ENCODE measurements around the gene FKBP9.

The FKBP9 gene

DNA sequence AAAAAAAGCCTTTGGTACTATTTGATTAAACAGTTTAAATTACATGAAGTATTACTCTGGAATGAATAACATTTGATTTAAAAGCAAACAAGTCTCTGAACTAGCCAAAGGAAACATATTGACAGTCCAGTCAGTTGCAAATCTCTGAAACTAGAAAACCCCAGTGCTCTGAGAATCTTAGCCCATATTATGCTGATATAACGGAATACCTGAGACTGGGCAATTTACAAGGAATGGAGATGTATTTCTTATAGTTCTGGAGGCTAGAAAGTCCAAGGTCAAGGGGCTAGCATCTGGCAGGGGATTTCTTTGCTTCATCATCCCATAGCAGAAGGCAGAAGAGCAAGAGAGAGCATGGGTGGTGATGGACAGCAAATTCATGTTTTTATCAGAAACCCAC lies 21.7 kb upstream of the FKBP9 start:
- H3K27me3 ChIP-seq (replicated peaks; ENCODE audit: control insufficient read depth, insufficient read depth, low read length): no peaks in the 10 kb centered on the region
- H3K9ac ChIP-seq (ENCODE audit: low read length): no peak overlapping the region
- H3K4me1 ChIP-seq (ENCODE audit: control insufficient read depth, insufficient read depth, low read length): peaks cover 20% of the 10 kb centered on the region
- H3K4me3 ChIP-seq (ENCODE audit: low read length): no peak overlapping the region
- peak; percentile 33 for DNase-seq (ENCODE audit: low read depth)
- peaks cover 12% of the 10 kb centered on the region for H3K36me3 ChIP-seq (ENCODE audit: control insufficient read depth, insufficient read depth, low read length, severe bottlenecking)
- no peaks in the 10 kb centered on the region for H3K9me3 ChIP-seq (ENCODE audit: control insufficient read depth, low read length)

DNA sequence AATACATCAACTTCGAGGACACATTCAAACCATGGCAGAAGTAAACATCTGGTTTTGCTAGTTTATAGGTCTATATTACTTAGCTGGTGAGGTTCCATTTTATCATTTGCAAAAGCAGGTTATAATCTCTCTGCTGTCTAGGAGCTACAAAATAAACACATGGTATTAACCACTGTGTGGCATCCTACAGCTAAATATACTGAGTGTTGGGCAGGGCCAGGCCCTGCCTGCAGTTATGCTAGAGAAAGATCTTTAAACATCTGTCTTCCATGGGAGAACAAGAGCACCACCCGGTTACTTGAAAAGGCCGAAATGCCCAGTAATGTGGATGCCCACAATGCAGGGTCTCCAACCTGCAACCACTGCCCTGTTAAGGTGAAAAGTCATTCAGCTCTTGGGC lies 20.6 kb upstream of the FKBP9 start:
- Histone ChIP-seq H3K36me3 (ENCODE audit: control insufficient read depth, insufficient read depth, low read length, severe bottlenecking) (peaks cover 3% of the 10 kb centered on the region), H3K27me3 (replicated peaks; ENCODE audit: control insufficient read depth, insufficient read depth, low read length) (no peaks in the 10 kb centered on the region), H3K4me1 (ENCODE audit: control insufficient read depth, insufficient read depth, low read length) (peaks cover 28% of the 10 kb centered on the region), H3K9ac (ENCODE audit: low read length) (no peak overlapping the region), H3K9me3 (ENCODE audit: control insufficient read depth, low read length) (no peaks in the 10 kb centered on the region), H3K4me3 (ENCODE audit: low read length) (no peak overlapping the region)
- DNase-seq (ENCODE audit: low read depth): no peak

DNA sequence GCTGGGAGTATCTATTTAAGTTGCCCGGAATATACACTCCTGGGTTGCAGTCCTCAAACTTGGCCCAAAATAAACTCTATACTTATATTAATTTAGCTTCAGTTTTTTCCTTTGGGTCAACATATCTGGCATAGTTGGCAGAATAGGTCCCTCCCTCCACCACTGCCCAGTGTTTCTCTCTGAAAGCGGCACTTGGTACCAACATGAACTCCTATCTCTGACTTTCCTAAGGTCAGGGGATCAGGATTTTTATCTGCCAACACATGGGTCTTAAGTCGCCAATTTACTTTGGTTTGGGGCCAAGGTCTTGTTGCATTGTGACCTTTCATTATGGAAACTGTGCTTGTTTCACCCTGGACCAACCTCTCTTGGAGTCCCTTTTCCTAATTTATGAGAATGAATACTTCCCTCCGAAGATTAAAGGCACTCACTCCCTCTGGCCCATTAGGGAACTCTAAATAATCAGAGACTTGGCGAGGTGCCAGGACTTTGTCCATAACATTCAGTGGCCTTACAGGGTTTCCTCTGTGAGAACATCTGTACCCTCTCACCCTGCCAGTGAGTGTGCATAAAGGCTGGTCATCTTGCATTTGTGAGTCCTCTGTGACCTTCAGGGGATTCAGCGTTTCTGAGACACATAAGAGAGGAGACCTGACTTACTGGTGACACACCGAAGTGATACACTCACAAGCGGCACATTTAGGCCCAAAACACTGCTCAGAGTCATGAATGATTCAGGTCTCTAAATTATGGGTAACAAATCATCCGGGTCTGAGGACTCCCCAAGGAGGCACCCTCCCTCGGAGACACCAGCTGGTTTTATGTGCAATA lies 19.7 kb upstream of the FKBP9 start:
- Histone ChIP-seq H3K27me3 (replicated peaks; ENCODE audit: control insufficient read depth, insufficient read depth, low read length) (no peaks in the 10 kb centered on the region), H3K9ac (ENCODE audit: low read length) (no peak overlapping the region), H3K36me3 (ENCODE audit: control insufficient read depth, insufficient read depth, low read length, severe bottlenecking) (no peaks in the 10 kb centered on the region), H3K9me3 (ENCODE audit: control insufficient read depth, low read length) (no peaks in the 10 kb centered on the region), H3K4me3 (ENCODE audit: low read length) (no peak overlapping the region), H3K4me1 (ENCODE audit: control insufficient read depth, insufficient read depth, low read length) (peaks cover 31% of the 10 kb centered on the region)
- peak; percentile 30 for DNase-seq (ENCODE audit: low read depth)

DNA sequence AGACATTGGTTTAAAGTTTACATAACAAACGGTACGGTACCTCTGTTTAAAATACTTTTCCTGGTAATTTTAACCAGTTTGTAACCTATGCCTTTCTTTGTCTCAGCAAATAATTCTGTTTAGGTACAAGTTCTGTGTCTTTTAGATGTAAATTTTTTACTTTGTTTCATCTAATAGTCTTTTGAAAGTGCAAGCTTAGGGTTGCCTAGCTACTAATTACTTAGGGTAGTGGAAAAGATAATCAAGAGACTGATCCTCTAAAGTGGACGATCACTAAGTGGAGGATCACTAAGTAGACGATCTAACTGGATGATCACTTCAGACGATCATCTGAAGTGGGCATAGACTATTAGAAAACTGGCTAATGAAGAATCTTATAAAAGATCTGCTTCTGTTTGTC lies 16.1 kb upstream of the FKBP9 start:
- no peaks in the 10 kb centered on the region for H3K27me3 ChIP-seq (replicated peaks; ENCODE audit: control insufficient read depth, insufficient read depth, low read length)
- peak overlapping the region; percentile 92 for H3K9ac ChIP-seq (ENCODE audit: low read length)
- peaks cover 3% of the 10 kb centered on the region for H3K9me3 ChIP-seq (ENCODE audit: control insufficient read depth, low read length)
- H3K4me1 ChIP-seq (ENCODE audit: control insufficient read depth, insufficient read depth, low read length): peaks cover 30% of the 10 kb centered on the region
- peak overlapping the region; percentile 93 for H3K4me3 ChIP-seq (ENCODE audit: low read length)
- no peaks in the 10 kb centered on the region for H3K36me3 ChIP-seq (ENCODE audit: control insufficient read depth, insufficient read depth, low read length, severe bottlenecking)
- peak; percentile 17 for DNase-seq (ENCODE audit: low read depth)

DNA sequence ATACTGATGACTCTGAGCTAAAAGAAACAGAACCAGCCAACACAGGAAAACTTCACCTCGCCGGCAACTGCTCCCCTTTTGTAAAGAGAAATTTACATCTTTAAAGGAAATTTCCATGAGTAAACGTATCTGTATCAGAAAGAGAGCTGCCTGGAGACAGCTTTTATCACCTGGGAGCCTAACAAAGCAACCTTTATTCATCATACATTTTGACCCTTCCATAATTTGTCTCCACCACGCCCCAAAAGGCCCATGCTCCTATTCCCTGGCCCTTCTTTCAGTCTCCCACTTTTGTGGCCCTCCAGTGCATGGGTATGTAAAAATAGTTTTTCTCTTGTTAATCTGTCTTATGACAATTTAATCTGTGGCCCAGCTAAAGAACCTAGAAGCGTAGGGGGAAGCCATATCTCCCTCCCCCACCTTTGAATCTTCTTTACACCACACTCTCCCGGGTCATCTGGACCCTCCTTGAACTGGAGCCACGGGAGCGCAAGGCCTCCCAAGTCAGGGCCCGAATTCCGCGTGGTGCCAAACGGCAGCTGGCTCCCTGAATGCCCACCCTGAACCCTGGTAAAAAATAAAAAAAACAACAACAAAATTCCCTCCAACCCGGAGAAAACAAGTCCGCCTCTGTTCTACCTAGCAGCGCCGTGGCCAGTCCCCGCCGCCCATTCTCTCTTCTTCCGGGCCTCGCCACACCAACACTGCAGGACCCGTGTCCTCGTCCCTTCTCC lies 15.4 kb upstream of the FKBP9 start:
- DNase-seq (ENCODE audit: low read depth): no peak
- Histone ChIP-seq H3K4me3 (ENCODE audit: low read length) (peak overlapping the region; percentile 93), H3K36me3 (ENCODE audit: control insufficient read depth, insufficient read depth, low read length, severe bottlenecking) (no peaks in the 10 kb centered on the region), H3K27me3 (replicated peaks; ENCODE audit: control insufficient read depth, insufficient read depth, low read length) (no peaks in the 10 kb centered on the region), H3K9me3 (ENCODE audit: control insufficient read depth, low read length) (peaks cover 3% of the 10 kb centered on the region), H3K4me1 (ENCODE audit: control insufficient read depth, insufficient read depth, low read length) (peaks cover 27% of the 10 kb centered on the region), H3K9ac (ENCODE audit: low read length) (peak overlapping the region; percentile 92)

DNA sequence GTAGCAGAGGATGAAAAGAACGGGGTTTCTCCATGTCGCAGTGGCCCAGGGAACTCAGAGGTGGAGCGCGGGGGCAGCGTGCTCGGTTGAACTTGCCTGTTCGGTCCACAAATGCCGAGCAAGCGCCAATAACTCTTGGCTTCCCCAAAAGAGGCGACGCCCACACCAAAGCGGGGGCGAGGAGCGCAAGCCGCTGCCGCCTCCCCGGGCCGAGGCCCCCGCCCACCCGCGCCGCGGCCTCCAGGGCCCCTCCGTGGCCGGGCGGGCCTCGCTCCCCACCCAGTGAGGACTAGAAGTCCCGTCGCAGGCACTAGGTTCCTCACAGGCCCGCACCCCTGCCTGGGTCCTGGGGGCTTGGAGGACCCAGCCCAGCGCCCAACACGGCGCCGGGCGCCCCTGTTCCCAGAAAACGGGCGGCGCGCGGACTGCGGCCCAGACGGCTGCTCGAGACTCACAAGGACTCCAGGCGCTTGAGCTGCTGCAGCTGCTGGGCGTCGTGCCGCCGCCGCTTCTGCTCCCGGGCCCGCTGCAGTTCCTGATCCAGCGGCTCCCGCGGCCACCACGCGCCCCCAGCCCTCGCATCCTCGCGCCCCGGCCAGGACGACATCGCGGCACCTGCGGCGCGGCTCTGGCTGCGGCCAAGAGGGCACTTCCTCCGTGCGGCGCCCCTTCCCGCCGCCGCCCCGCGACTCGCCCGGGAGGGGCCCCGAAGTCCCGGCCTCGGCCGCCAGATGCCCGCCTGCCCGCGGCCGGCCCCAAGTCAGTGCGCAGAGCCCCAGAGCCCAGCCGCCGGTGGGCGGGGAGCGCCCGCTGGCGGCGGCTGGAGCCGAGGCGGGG lies 14.6 kb upstream of the FKBP9 start:
- H3K9ac ChIP-seq (ENCODE audit: low read length): peak overlapping the region; percentile 92

DNA sequence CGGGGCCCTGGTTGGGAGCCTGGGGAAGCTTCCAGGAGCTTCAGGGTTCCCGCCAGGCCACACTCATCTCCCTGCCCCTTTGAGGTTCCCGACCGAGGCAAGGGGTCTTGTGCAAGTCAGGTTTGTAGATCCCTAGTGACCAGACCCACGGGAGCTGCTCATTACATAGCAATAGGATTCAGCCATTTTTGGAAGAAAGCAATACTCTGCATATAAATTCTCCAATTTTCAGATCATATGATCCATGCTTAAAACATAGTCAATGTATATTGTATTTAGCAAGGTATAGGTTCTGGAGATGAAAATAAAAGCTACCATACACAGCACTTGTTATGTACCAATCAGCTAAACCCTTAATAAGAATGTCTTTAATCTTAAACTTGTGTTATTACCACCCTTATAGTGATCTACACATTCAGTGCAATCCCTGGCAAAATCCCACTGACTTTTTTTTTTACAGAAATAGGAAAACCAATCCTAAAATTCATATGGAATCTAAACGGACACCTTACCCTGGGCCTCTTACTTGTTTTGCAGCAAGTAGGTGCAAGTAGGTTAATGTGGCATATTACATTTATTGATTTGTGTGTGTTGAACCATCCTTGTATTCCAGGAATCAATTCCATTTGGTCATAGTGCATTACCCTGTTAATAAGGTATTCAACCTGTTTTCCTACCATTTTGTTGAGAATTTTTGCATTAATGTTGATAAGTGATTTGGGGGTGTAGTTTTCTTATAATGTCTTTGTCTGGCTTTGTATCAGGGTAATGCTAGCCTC lies 13.8 kb upstream of the FKBP9 start:
- Histone ChIP-seq H3K27me3 (replicated peaks; ENCODE audit: control insufficient read depth, insufficient read depth, low read length) (no peaks in the 10 kb centered on the region), H3K9ac (ENCODE audit: low read length) (peak overlapping the region; percentile 92), H3K36me3 (ENCODE audit: control insufficient read depth, insufficient read depth, low read length, severe bottlenecking) (no peaks in the 10 kb centered on the region), H3K4me3 (ENCODE audit: low read length) (peak overlapping the region; percentile 93), H3K4me1 (ENCODE audit: control insufficient read depth, insufficient read depth, low read length) (peaks cover 14% of the 10 kb centered on the region), H3K9me3 (ENCODE audit: control insufficient read depth, low read length) (peaks cover 10% of the 10 kb centered on the region)
- no peak for DNase-seq (ENCODE audit: low read depth)

More for the DNA sequence above, 14.6 kb upstream of the FKBP9 start:
- Histone ChIP-seq H3K4me3 (ENCODE audit: low read length) (peak overlapping the region; percentile 93), H3K4me1 (ENCODE audit: control insufficient read depth, insufficient read depth, low read length) (peaks cover 19% of the 10 kb centered on the region), H3K36me3 (ENCODE audit: control insufficient read depth, insufficient read depth, low read length, severe bottlenecking) (no peaks in the 10 kb centered on the region), H3K27me3 (replicated peaks; ENCODE audit: control insufficient read depth, insufficient read depth, low read length) (no peaks in the 10 kb centered on the region), H3K9me3 (ENCODE audit: control insufficient read depth, low read length) (peaks cover 3% of the 10 kb centered on the region)
- DNase-seq (ENCODE audit: low read depth): peak; percentile 95

DNA sequence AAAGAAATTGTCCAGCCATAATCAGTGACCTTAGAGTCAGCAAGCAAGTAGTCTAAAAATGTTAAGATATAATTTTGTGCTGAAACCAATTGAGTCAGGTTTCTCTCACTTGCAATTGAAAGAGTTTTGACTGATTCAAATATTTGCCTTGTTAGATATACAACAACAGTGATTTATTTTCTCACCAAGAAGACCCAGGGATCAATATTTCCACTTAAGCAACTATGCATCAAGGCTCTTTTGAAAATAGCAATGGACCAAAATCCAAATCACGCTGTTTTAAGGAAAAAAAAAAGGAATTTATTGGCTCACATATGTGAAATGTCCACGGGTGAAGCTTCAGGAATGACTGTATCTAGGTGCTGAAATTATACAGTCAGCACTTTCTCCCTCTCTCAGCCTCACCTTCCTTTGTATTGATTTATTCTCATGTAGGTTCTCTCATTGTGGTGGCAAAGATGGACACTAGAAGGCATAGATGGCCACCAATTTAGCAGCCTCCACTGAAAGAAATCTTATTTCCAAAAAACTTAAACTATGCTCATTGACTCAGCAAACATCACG lies 9.7 kb upstream of the FKBP9 start:
- Histone ChIP-seq H3K27me3 (replicated peaks; ENCODE audit: control insufficient read depth, insufficient read depth, low read length) (no peaks in the 10 kb centered on the region), H3K4me1 (ENCODE audit: control insufficient read depth, insufficient read depth, low read length) (peaks cover 3% of the 10 kb centered on the region), H3K9ac (ENCODE audit: low read length) (no peak overlapping the region), H3K9me3 (ENCODE audit: control insufficient read depth, low read length) (peaks cover 12% of the 10 kb centered on the region), H3K4me3 (ENCODE audit: low read length) (no peak overlapping the region), H3K36me3 (ENCODE audit: control insufficient read depth, insufficient read depth, low read length, severe bottlenecking) (no peaks in the 10 kb centered on the region)
- DNase-seq (ENCODE audit: low read depth): no peak

DNA sequence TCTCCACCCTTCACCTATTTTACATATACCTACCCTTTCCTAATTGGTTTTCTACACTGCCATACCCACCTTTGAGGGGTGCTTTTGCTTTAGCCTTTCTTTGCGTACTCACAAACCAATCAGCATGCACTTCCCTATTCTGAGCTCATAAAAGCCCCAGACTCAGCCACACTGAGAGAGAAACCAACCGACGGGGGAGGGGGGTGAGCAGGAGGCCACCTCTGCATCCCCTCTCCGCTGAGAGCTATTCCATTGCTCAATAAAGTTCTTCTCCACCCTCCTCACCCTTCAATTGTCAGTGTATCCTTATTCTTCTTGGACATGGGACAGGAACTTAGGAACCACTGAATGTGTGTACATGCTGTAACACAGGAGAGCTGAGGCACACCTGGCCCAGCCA lies 9.0 kb upstream of the FKBP9 start:
- H3K9ac ChIP-seq (ENCODE audit: low read length): no peak overlapping the region
- no peak for DNase-seq (ENCODE audit: low read depth)
- H3K36me3 ChIP-seq (ENCODE audit: control insufficient read depth, insufficient read depth, low read length, severe bottlenecking): no peaks in the 10 kb centered on the region
- H3K9me3 ChIP-seq (ENCODE audit: control insufficient read depth, low read length): peaks cover 12% of the 10 kb centered on the region
- H3K4me1 ChIP-seq (ENCODE audit: control insufficient read depth, insufficient read depth, low read length): peaks cover 2% of the 10 kb centered on the region
- H3K27me3 ChIP-seq (replicated peaks; ENCODE audit: control insufficient read depth, insufficient read depth, low read length): no peaks in the 10 kb centered on the region
- H3K4me3 ChIP-seq (ENCODE audit: low read length): no peak overlapping the region

DNA sequence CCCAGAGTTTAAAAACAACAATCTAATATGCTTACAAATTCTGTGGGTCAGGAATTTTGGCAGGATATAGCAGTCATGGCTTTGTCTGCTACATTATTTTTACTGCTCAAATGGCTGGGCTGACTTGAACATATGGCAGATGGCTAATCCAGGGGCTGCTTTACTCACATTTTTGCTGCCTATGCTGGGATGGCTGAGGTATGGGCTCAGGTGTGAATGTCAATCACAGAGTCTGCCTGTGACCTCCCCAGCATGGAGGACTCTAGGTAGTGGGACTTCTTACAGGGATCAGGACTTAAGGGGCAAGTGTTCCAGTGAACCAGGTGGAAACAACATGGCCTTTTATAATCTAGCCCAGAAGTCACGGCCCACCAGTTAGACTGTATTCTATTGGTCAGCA lies 4.4 kb upstream of the FKBP9 start:
- no peaks in the 10 kb centered on the region for H3K27me3 ChIP-seq (replicated peaks; ENCODE audit: control insufficient read depth, insufficient read depth, low read length)
- H3K9me3 ChIP-seq (ENCODE audit: control insufficient read depth, low read length): peaks cover 8% of the 10 kb centered on the region
- no peaks in the 10 kb centered on the region for H3K36me3 ChIP-seq (ENCODE audit: control insufficient read depth, insufficient read depth, low read length, severe bottlenecking)
- H3K9ac ChIP-seq (ENCODE audit: low read length): no peak overlapping the region
- DNase-seq (ENCODE audit: low read depth): no peak
- H3K4me1 ChIP-seq (ENCODE audit: control insufficient read depth, insufficient read depth, low read length): peaks cover 4% of the 10 kb centered on the region
- no peak overlapping the region for H3K4me3 ChIP-seq (ENCODE audit: low read length)

Data from adipocyte (in vitro differentiated cells).